Suprapubic skin (tissue), 4 donors: Measurements from ENCODE around the gene PRPF38B. TPM values are rescaled to one million over a fixed set of nuclear protein-coding genes. Genes with fewer than 3 reads are reported as not detected.

ENCODE experiments used
- DNase-seq, 2 donors: peaks; one replicate each; pipeline ENCODE4 v3.0.0-alpha.2; 2019; ENCODE audit warnings: low spot score in 2 of 2
- H3K27ac ChIP-seq: fragments of 200-600 bp; sonication (generic); one replicate; pipeline ENCODE4 v1.5.1; 2019
- H3K27me3 ChIP-seq: fragments of 200-600 bp; sonication (generic); one replicate; pipeline ENCODE4 v1.5.1; 2019
- H3K36me3 ChIP-seq: fragments of 200-600 bp; sonication (generic); one replicate; pipeline ENCODE4 v1.5.1; 2019
- H3K4me1 ChIP-seq: fragments of 200-600 bp; sonication (generic); one replicate; pipeline ENCODE4 v1.5.1; 2019
- H3K4me3 ChIP-seq: fragments of 200-600 bp; sonication (generic); one replicate; pipeline ENCODE4 v1.5.1; 2019; ENCODE audit warnings: mild to moderate bottlenecking
- H3K9me3 ChIP-seq: fragments of 200-600 bp; sonication (generic); one replicate; pipeline ENCODE4 v1.5.1; 2019
- EP300 ChIP-seq: sonication (generic); formaldehyde crosslinking; IDR thresholded peaks from one replicate; pipeline ENCODE4 v1.6.1; 2017; ENCODE audit warnings: antibody characterized with exemption
- POLR2A ChIP-seq, 2 donors: fragments of 450-650 bp; IDR thresholded peaks; one replicate each; pipeline ENCODE4 v1.6.1; 2017; ENCODE audit warnings: antibody characterized with exemption in 2 of 2, mild to moderate bottlenecking in 2 of 2, moderate library complexity in 2 of 2
- POLR2AphosphoS5 ChIP-seq, 3 donors: sonication (generic); formaldehyde crosslinking; IDR thresholded peaks; one replicate each; pipeline ENCODE4 v1.6.1; 2017; ENCODE audit warnings: antibody characterized with exemption in 3 of 3
- WGBS: methylation state at CpG from one replicate; pipeline ENCODE4 v1.1.5; 2018; 5-methylcytosine and 5-hydroxymethylcytosine counted together
- total RNA-seq, 4 donors: library from RNA; depleted of rRNA; stranded (reverse); fragments of >200 nt; gene quantifications; one replicate each; pipeline ENCODE4 v1.1.0, GENCODE V29; 2016
- TF ChIP-seq, protein P1 (sequence below), 2 donors: fragments of 200-600 bp in 1 of 2; fragments of 450-650 bp in 1 of 2; sonication (generic) in 1 of 2; IDR thresholded peaks; one replicate each; pipeline ENCODE4 v1.5.1; 2016 to 2019; ENCODE audit warnings: antibody characterized with exemption in 2 of 2, mild to moderate bottlenecking in 1 of 2, moderate library complexity in 1 of 2

Gene PRPF38B
- total RNA-seq, 4 donors from 2014 or later, result 17.5 to 58.4 (median 25.4) TPM

GRCh38 chr1:108646265-108646647 lies 45.9 kb upstream of the PRPF38B start:
- Histone ChIP-seq H3K4me3 (no peak overlapping the region), H3K4me1 (peaks cover 8% of the 10 kb centered on the region), H3K27me3 (no peaks in the 10 kb centered on the region), H3K36me3 (no peaks in the 10 kb centered on the region), H3K27ac (peak overlapping the region; percentile 75), H3K9me3 (no peaks in the 10 kb centered on the region)
- TF ChIP-seq, protein P1, sequence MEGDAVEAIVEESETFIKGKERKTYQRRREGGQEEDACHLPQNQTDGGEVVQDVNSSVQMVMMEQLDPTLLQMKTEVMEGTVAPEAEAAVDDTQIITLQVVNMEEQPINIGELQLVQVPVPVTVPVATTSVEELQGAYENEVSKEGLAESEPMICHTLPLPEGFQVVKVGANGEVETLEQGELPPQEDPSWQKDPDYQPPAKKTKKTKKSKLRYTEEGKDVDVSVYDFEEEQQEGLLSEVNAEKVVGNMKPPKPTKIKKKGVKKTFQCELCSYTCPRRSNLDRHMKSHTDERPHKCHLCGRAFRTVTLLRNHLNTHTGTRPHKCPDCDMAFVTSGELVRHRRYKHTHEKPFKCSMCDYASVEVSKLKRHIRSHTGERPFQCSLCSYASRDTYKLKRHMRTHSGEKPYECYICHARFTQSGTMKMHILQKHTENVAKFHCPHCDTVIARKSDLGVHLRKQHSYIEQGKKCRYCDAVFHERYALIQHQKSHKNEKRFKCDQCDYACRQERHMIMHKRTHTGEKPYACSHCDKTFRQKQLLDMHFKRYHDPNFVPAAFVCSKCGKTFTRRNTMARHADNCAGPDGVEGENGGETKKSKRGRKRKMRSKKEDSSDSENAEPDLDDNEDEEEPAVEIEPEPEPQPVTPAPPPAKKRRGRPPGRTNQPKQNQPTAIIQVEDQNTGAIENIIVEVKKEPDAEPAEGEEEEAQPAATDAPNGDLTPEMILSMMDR (IDR thresholded peaks at IDR 0.05), result no peak
- no peak for TF ChIP-seq POLR2AphosphoS5 (IDR thresholded peaks at IDR 0.05)
- TF ChIP-seq POLR2A (IDR thresholded peaks at IDR 0.05), result no peak
- no peak for TF ChIP-seq EP300
- no peak for DNase-seq
- WGBS, result 95% methylated on average over 4 of the region's 4 CpGs

DNA sequence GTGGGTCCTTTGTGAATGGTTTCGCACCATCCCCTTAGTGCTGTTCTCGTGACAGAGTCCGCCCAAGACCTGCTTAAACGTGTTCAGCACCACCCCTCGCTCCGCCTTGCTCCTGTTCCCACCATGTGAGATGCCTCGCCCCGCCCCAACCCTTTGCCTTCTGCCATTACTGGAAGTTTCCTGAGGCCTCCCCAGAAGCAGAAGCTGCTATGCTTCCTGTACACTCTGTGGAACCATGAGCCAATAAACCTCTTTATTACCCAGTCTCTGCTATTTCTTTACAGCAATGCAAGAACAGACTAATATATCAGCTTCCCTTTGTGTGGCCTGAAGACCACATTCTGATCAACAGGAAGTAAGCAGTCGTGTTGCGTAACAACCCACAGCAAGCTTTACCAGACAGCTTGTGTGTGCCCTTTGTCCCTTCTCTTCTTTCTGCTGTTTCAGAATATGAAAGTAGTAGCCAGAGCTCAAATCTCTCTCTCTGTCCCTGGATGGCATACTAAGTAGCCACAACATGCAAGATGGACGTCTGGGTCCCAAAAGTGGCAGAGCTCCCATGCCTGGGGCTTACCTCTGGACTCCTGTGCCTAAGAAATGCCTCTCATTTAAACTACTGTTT lies 45.4 kb upstream of the PRPF38B start:
- peak overlapping the region; percentile 75 for H3K27ac ChIP-seq
- DNase-seq, result peak; percentile 81 to 89
- WGBS, result 82% methylated on average over 11 of the region's 11 CpGs

GRCh38 chr1:108653431-108654105 lies 38.5 kb upstream of the PRPF38B start:
- H3K4me1 ChIP-seq, result no peaks in the 10 kb centered on the region
- no peak for DNase-seq
- TF ChIP-seq POLR2A (IDR thresholded peaks at IDR 0.05), result no peak
- TF ChIP-seq, protein P1 (IDR thresholded peaks at IDR 0.05), result no peak
- no peaks in the 10 kb centered on the region for H3K27me3 ChIP-seq
- no peak overlapping the region for H3K27ac ChIP-seq
- no peak overlapping the region for H3K4me3 ChIP-seq
- H3K9me3 ChIP-seq, result no peaks in the 10 kb centered on the region
- WGBS, result 57% methylated on average over 2 of the region's 2 CpGs
- no peaks in the 10 kb centered on the region for H3K36me3 ChIP-seq

More for the DNA sequence above, 45.4 kb upstream of the PRPF38B start:
- Histone ChIP-seq H3K4me1 (peaks cover 8% of the 10 kb centered on the region), H3K27me3 (no peaks in the 10 kb centered on the region), H3K4me3 (no peak overlapping the region), H3K9me3 (no peaks in the 10 kb centered on the region), H3K36me3 (no peaks in the 10 kb centered on the region)
- peak in 1 of 3 donors; percentile 32 for TF ChIP-seq POLR2AphosphoS5 (IDR thresholded peaks at IDR 0.05)
- TF ChIP-seq POLR2A (IDR thresholded peaks at IDR 0.05), result no peak

DNA sequence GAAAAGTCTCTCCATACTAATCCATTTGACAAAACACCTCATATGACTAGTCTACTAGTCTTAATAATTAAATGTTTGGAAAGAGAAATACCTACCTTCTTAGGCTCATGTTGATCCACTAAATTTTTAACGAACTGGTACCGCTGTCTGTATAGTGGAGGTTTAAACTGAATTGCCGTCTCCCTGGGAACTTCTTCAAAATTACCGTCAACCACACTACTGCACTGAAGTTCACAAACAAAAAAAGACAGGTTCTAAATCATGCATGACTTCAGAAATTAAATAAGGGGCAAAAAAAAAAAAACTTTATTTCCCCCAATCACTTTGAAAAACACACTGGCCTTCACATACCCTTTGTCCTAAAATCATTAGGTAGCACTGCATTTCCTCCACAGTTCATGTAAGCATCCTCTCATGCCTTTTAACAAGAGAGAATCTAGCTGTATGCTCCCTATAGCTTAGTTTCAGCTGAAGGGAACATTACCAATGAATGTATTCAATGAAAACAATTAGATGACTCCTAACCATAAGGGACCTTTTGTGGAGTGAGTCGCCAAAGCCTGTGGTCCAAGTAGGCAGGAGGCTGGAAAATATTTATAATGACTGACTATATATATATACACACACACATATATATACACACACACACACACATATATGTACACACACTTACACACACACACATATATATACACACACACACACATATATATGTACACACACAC lies 34.6 kb upstream of the PRPF38B start:
- no peak for DNase-seq
- TF ChIP-seq POLR2AphosphoS5 (IDR thresholded peaks at IDR 0.05) (no peak), POLR2A (IDR thresholded peaks at IDR 0.05) (no peak), EP300 (no peak)
- TF ChIP-seq, protein P1 (IDR thresholded peaks at IDR 0.05), result no peak
- Histone ChIP-seq H3K36me3 (no peaks in the 10 kb centered on the region), H3K27ac (no peak overlapping the region), H3K4me3 (no peak overlapping the region), H3K4me1 (peaks cover 8% of the 10 kb centered on the region), H3K27me3 (no peaks in the 10 kb centered on the region), H3K9me3 (no peaks in the 10 kb centered on the region)
- 91% methylated on average over 5 of the region's 5 CpGs for WGBS

- H3K9me3 ChIP-seq, result no peaks in the 10 kb centered on the region
- H3K27me3 ChIP-seq, result no peaks in the 10 kb centered on the region
- H3K36me3 ChIP-seq, result no peaks in the 10 kb centered on the region
- H3K4me3 ChIP-seq, result peak within 1 kb of the TSS; percentile 72
- no peak for TF ChIP-seq EP300
- peak in 1 of 2 donors; percentile 30 for TF ChIP-seq POLR2A (IDR thresholded peaks at IDR 0.05)
- peak in 1 of 3 donors; percentile 55 for TF ChIP-seq POLR2AphosphoS5 (IDR thresholded peaks at IDR 0.05)
- TF ChIP-seq, protein P1 (IDR thresholded peaks at IDR 0.05), result no peak
- WGBS, result 0% methylated on average over 16 of the region's 81 CpGs
- peak within 1 kb of the TSS; percentile 94 for H3K27ac ChIP-seq
- DNase-seq, result peak; percentile 81 to 84
- H3K4me1 ChIP-seq, result peaks cover 8% of the 10 kb centered on the region
Observed at GRCh38 chr1:108661030-108661609, 31.0 kb upstream of the PRPF38B start, which contains the start of gene HENMT1. Gene HENMT1, minus strand, starts transcription at chr1:108661093. Its CDS starts 1,209 bp downstream, at chr1:108659884.
